Endometrial microvascular endothelial cells (primary cell): ENCODE data around the gene HDAC7. TPM values are rescaled to one million over a fixed set of nuclear protein-coding genes. Genes with fewer than 3 reads are reported as not detected.

ENCODE experiments used
- in situ Hi-C: cut with HindIII; loops from 2 replicates; pipeline ENCODE4 v1.10.0; 2017; ENCODE audit warnings: low sequenced_read_pairs, low pct_unique_long_range_greater_than_20kb; ENCODE audit errors: inconsistent ontology term
- total RNA-seq: library from RNA; depleted of rRNA; stranded (reverse); fragments of >200 nt; gene quantifications from one replicate; pipeline ENCODE4 v1.2.3, GENCODE V29; 2015; ENCODE audit errors: inconsistent ontology term

Gene HDAC7
- total RNA-seq, 1 donor from 2014 or later: 84.6 TPM

- in situ Hi-C loops: no loop called here
Measured at GRCh38 chr12:47785887-47786661, 33.6 kb downstream of the HDAC7 start.

GRCh38 chr12:47785036-47785886, 34.4 kb downstream of the HDAC7 start:
- in situ Hi-C loops: no loop called here

GRCh38 chr12:47783821-47784819, 35.6 kb downstream of the HDAC7 start:
- in situ Hi-C loops: no loop called here

DNA sequence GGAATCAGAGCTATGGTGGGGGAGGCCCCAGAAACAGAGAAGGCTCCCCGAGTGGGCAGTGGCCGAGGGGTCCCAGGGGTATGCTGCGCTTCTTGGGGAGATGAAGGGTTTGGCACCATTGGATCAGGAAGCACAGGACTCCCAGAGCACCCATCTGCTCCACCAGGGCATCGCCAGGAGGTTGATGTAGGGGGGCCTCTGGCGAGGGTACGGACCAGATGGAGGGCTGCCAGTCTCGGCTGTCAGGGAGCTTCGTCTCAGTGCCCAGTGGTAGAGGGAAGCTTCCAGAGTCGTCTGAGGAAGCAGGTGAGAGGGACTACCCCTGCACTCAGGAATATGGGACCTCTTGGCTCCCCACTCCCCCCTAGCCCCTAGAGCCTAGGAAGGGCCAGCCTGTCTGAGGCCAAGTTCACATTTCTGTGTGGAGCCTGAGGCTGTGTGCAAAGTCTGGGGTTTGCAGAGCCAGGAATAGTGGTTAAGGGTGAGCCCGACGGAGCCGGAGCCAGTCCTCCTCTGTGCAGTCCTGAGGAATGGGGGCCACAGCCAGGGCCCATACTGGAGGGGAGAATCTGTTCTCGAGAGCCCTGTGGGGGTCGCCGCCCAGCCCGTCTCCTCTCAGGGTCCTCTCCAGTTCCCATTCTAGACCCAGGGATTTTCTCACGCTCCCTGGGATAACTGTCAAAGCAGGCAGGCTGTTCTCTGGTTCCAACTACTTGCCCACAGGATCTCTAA, 36.5 kb downstream of the HDAC7 start:
- in situ Hi-C loops: no loop called here

GRCh38 chr12:47782372-47782770, 37.3 kb downstream of the HDAC7 start:
- in situ Hi-C loops: no loop called here

DNA sequence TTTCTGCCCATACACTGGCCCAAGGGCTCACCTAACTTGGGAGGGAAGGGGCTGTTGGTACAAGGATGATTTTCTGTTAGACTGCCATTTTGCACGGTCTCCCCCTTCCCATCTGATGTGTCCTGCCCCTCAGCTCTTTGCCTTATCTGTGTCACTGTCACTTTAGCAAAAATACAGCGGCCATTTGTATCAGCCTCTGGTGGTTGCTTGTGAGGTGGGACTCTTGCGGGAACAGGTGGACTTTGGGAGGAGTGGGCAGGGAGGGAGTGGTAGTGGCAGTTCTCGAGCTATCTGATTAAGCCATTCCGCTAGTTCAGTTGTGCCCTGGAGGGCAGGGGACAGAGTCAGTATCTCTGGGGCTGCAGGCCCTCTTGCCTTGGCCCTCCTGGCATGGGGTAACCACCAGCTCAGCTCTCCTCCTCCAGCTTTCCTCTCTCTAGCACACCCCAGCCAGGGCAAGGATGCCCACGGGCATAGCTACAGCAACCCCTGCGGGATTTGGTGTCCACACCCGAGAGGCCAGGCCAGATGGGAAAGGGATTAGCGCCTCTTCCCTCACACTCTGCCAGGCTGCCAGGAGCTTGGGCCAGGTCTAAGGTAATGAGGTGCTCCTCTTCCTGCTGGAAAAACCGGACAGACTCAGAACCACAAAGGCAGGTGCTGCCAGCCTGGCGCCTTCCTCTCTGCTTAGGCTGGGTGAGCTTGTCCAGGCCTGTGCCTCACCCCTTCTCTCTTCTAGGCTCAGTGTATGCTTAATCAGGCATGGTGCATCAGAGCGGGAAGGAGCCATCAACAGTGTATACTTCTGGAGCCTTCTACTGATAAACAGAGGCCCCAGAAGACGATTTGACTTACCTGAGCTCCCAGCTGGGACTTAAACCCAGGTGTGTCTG, 38.0 kb downstream of the HDAC7 start:
- in situ Hi-C loops: no loop called here

DNA sequence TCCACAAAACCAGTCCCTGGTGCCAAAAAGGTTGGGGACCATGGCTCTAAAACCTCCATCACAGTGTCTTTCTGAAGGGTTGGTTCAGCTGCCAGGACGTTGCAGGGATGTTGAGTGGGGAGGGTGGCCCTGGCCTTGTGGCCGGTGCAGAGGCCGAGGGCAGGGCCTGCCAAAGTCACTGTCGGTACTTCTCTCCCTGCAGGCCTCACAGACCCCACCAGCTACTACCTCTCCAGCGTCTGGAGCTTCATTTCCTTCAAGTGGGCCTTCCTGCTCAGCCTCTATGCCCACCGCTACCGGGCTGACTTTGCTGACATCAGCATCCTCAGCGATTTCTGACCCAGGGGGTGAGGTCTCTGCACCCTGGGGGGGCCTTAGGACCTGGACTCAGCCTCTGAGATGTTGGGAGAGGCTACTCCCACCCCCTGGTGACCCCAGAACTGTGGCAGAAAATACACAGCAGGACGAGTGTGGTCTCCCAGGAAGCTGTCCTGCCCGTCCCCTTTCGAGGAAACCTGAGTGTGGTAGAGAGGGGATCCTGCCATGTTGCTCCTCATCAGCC, 39.7 kb downstream of the HDAC7 start:
- in situ Hi-C loops: no loop called here

DNA sequence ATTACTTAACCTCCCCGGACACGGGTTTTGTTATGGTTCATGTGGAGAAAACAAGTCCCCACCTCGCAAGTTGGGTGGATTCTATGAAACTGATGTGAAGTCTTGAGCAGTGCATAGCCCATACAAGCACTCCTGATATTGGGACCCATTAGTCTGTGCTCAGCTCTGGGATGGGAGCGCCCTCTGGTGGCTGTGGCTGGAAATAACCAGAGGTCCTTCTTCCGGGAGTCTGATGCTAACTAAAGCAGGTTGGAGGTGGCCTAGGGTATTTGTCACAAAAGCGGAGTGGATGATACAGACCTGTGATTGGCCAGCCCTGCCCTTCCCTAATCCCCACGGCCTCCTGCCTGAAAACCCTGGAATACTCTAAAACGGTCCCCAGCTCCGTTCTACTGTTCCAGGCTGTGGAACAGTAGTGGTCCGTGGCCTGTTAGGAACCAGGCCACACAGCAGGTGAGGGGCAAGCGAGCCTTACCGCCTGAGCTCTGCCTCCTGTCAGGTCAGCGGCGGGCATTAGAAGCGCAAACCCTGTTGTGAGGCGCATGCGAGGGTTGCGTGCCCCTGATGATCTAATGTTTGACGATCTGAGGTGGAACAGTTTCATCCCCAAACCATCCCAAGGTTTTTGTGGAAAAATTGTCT, 40.3 kb downstream of the HDAC7 start:
- in situ Hi-C loops: no loop called here

GRCh38 chr12:47778881-47779280, 40.8 kb downstream of the HDAC7 start:
- in situ Hi-C loops: no loop called here

DNA sequence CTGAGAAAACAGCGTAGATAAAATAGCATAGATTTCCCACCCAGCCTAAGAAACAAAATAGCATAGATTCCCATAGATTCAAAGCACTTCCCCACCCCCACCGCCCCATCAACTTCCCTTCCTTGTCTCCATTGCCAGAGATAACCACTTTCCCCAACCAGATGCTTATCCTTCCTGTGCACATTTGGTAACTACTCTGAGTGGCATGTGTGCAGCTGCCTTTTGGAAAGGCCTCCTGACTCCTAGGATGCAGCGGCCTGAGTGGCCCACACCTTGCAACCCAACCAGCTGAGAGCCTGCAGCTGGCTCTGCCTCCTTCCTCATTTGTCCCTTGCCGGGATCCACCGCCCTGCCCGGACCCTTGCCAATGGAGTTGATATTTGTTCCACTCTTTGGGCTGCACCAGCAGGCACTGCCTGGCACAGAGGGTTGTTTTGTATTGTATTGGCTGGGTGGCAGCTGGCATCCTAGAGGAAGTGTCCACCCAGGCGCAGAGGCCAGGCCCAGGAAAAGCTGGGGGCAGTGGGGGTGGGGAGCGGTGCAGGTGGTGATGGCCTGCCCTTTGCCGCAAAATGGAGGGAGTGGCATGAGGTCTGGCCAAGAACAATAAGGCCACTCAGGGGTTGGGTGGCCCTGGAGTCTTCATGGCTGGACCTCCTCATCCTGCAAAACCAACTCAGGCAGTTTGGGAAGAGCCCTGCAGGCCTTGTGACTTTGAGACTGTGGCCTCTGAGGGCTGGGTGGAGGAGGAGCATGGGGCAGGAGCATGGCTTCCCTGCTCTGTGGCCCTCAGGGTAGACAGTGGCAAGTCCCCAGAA, 41.8 kb downstream of the HDAC7 start:
- in situ Hi-C loops: no loop called here

DNA sequence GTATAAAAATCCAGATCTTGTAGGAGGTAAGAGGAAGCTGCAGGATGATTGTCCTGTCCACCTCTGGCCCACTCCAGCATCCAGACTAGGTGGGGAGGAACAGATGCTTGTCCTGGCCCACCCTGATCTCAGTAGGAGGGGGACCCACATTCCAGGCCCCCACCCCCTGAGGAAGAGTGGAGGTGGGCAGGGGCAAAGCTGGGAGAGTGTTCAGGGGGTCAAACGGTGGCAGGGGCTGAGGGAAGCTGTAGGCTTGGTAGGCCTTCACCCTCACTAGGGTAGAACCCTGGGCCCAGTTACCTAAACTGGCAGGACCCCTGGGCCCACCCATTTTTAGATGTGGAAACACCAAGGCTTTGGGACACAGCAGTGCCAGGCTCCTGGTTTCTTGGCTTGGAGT, 42.6 kb downstream of the HDAC7 start:
- in situ Hi-C loops: no loop called here

DNA sequence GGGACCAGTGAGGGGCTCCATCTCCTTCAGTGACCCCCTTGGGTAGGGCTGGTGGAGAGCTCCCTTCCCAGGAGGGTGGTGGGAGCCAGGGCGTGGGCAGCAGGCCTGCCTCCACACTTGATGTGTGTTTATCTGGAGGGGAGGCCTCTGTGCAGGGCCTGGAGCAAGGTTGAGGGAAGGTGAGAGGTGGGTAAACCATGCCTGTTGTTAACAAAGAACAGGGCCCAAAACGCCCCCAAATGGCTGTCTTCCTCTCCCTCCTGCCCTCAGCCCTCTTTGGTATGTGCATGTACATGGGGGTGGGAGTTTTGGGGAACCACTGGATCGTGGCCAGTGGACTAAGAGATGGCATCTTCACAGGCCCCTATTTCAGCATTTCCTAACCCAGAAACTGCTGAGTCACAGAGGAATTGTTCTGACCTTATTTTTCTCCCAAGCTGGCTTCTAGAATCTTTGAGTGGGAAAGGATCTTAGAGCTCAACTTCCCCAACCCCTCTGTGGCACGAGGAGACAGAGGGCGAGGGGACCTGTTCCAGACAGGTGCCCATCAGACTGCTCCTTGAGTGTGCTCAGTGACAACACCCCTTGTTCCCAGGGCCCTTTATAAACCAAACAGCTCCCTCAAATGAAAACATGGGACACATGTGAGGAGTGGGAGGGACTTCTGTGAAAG, 43.1 kb downstream of the HDAC7 start:
- in situ Hi-C loops: no loop called here

DNA sequence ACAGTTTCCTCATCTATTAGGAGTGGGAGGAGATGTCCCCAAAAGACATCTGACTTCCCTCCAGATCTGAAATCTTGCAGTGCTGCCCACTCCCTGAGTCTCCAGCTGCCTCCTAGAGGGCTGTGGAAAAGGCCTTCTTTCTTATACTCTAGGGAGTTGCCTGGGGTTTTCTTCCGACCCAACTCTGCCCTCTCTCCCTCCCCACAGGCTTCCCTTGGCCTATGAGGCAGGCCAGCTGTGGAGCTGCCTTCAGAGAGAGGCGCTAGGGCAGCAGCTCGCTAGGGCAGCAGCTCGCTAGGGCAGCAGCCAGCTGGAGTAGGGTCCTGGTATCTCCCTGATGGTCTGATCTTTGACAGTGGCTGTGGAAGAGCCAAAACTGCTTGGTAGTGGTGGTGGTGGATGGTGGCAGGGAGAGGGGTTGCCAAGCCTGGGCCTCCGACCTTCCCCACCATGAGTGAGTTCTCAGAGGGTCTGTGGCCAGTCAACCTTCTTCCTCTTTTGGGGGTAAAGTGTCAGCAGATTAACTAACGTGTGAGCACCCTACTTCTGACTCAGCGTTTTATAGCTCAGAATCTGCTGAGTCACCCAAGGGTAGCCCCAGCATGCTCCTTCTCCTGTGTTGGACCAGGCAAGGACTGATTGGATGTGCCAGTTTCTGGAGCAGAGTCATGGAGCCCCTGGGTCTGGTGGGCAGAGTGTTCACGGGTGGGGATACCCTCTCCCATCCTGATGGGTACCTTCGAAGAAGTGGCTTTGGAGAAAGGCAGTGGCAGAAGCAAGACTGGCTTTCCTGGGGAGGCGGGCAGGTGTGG, 44.4 kb downstream of the HDAC7 start:
- in situ Hi-C loops: no loop called here

- in situ Hi-C loops: no loop called here
Measured at GRCh38 chr12:47774663-47775062, 45.0 kb downstream of the HDAC7 start.
